ENCODE measurements around the gene HELT. TPM values are rescaled to one million over a fixed set of nuclear protein-coding genes. Genes with fewer than 3 reads are reported as not detected.
"Not testable (repeated sequence)": the region's sequence is repeated elsewhere in the genome, so short reads cannot be mapped to it uniquely, and the experiment has no call there.

Gene HELT
- polyA plus RNA-seq, 3 donors = not detected

DNA sequence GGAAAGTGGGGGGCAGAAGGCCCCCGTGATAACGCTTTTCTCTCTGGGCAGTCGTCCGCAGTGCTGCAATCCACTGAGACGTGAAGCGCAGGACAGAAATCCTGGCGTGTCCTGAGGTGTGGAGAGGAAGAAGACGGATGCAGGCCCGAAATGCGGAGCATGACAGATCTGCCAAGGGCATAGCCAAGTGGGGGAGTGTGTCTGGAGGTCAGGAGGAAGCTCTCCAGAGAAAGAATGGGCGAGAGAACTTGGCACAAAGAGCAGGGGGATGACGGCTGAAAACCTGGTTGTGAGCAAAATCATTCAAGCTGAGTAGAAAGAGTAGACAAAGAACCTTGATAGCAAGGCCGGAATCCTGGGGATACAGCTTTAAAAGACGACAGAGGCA, 23.7 kb upstream of the HELT start:
- no peak overlapping the region for H3K27ac ChIP-seq (ENCODE audit: low read depth, low read length)
- WGBS, 3 donors = 58 to 75% (median 65%) methylated on average over 14 of the region's 14 CpGs

DNA sequence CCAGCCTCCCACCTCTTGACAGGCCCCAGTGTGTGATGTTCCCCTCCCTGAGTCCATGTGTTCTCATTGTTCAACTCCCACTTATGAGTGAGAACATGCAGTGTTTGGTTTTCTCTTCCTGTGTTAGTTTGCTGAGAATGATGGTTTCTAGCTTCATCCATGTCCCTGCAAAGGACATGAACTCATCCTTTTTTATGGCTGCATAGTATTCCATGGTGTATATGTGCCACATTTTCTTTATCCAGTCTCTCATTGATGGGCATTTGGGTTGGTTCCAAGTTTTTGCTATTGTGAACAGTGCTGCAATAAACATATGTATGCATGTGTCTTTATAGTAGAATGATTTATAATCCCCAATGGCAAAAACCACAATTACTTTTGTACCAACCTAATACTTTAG, 20.6 kb upstream of the HELT start:
- not testable (repeated sequence) for H3K27ac ChIP-seq (ENCODE audit: low read depth, low read length)

DNA sequence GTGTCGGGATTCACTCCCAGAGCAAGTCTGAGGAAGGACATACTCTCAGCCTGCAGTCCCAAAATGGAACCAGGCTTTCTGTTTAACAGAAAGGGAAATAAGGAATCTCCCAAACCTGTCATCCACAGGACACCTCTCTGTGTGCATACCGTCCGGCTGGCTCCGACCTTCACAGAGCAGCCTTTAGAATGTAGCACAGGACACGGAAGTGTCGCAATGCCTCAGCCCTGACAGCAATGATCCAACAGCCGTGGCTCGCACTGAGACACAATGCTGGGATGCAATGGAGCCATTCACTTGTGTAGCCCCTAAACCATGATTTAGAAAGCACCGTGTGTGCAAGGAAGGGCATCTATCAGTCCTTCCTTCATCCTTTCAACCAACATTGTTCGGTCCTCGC, 15.5 kb upstream of the HELT start:
- WGBS, 3 donors = 69 to 93% (median 72%) methylated on average over 11 of the region's 11 CpGs

DNA sequence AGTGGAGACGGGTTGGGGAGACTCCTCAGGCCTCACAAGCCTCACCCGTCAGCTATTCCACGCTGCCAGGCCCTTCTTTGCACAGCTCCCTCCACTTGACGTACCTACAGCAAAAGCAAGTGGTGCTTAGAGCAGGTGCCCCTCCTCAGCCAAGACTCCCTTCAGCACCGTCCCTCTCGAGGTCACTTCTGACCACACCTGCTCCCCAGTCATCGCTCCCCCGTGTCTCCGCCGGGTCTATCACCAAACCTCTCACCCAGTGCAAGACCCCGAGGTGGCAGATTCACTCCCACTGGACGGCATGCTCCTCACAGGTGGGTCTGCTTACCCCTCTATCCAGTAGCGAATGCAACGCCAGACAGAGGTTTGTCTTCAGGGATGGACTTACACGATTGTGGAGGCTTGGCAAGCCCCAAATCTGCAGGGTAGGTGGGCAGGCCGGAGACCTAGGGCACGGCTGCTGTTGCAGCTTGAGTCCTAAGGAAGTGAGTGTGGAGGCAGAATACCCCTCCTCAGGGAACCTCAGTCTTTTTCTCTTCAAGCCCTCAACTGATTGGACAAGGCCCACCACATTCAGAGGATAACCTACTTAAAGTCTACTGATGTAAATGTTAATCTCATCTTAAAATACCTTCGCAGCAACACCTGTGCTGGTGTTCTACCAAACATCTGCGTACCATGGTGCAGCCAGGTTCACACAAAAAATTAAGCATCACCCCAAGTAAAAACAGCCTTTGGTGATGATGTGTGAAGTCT, 14.5 kb upstream of the HELT start:
- WGBS, 3 donors = 91 to 93% (median 92%) methylated on average over 19 of the region's 19 CpGs
- H3K27ac ChIP-seq (ENCODE audit: low read depth, low read length) = no peak overlapping the region

More for the DNA sequence above, 15.5 kb upstream of the HELT start:
- H3K27ac ChIP-seq (ENCODE audit: low read depth, low read length) = no peak overlapping the region

DNA sequence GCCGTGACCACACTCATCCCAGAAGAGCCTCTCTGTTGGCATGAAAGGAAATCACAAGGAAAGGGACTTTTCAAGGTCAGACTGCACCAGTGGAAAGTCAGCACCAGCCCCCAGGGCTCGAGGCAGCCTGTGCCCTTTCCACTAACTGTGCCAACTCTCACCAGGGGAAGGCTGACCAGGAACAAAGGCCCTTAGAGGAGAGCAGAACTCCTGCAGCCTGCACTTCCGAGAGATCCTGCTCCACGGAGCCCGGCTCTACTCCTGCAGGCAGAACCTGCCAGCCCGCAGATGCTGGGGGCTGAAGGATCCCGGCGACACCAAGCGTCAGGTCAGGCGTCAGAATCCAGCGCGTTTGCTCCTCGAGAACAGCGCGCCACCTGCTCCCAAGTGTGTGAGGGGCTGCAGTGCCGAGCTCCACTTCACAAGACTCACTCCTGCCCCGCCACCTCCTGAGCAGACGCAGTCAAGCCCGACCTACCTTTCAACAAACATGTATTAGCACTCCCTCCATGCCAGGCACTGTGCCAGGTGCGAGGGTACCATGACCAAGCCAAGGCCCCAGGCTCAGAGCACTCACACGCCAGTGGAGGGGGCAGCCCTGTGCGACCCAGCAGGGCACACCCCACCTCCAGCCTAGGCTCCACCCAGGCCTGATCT, 13.6 kb upstream of the HELT start:
- WGBS, 3 donors = 8 to 31% (median 27%) methylated on average over 21 to 22 of the region's 22 CpGs
- no peak overlapping the region for H3K27ac ChIP-seq (ENCODE audit: low read depth, low read length)

DNA sequence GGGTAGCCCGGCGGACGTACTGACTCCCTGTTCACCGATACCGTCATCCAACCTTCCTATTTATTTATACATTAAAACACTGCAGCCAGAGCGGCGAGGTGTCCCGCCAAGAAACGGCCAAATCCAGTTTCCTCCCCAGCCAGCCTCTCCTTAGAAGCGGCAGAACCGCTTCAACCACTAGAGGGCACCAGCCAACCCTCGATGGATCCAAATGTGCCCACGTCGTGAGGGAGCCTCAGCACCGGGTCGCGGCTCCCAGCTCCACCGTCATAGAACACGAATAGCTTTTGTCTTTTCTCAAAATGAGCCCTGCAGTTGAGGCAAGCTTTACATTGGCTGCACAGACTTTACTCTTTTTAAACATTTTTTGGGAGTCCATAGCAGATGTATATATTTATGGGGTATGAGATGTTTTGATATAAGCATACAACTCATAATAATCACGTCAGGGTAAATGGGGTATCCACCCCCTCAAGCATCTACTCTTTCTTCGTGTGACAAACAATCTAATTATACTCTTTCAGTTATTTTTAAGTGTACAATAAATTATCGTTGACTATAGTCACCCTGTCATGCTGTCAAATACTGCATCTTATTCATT, 13.0 kb upstream of the HELT start:
- no peak overlapping the region for H3K27ac ChIP-seq (ENCODE audit: low read depth, low read length)
- 6% methylated on average over 22 of the region's 22 CpGs for WGBS, 3 donors

DNA sequence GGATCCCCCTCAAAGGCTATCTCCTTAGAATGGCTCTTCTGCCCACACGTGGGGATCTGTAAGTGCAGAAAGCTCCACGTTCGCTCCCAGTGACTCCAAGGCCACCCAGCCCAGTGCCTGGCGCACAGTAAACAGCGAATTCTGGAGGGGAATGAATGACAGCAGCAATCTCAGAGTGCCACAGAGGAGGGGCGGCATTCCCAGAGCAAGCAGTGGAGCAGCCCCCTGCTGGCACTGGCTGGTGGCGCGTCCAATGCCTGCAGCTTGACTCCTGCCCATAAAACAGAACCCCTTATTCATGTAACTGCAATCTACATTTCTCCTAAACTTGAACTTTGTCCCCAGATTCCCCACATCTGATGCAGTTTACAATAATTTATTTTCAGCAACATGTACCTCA, 6.9 kb upstream of the HELT start:
- 14 to 32% (median 26%) methylated on average over 8 of the region's 8 CpGs for whole genome bisulfite sequencing, 3 donors
- no peak overlapping the region for H3K27ac ChIP-seq (ENCODE audit: low read depth, low read length)

DNA sequence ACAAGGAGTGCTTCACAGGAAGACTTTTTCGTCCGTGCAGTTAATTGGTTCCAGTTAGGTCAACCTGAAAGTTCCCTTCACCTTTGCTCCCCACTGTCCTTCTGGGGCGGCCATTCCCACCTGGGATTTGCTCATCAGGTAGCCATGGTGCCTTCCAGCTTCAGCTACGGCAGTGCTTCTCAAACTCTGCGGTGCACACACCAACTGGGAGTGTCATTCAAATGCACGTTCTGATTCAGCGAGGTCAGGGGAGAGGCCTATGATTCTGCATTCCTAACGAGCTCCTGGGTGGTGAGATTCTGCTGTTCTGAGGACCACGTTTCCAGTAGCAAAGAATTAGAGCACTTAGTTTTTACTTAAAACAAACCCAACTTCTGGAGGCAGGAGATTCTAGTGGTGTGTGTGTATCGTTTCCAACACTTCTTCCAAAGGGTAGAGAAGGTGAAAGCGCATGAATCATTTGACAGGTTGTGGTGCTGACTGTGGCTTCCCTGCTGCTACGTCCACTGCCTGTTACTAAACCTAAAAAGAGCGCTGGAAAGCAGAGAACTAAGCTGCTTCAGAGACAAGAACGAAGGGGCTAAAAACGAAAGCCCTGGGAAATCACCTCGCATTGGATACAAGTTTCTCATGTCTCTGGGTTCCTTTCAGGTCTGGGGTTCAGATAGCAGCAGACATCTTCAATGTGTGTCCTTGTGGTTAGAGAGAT, 4.7 kb upstream of the HELT start:
- WGBS, 3 donors = 33 to 45% (median 34%) methylated on average over 16 of the region's 16 CpGs
- H3K27ac ChIP-seq (ENCODE audit: low read depth, low read length) = no peak overlapping the region

DNA sequence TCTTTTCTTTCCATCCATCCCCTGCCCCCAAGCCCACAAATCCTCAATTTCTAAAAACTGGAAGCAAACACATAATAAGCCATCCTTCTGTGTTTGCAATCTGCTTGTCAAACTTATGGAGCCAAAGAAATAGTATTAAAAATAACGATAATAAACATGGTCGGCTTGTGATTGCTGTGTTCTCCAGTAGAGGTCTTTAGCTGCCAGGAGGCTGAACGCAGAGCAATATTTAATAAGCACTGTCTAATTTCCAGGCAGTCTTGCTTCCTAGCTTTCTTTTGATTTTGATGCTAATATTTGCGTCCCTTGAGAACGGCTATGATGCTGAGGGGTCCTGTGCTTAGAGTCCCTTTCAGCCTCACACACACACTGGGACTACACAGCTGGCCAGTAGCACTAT, 3.2 kb upstream of the HELT start:
- 44 to 53% (median 51%) methylated on average over 5 of the region's 5 CpGs for WGBS, 3 donors
- H3K27ac ChIP-seq (ENCODE audit: low read depth, low read length) = no peak overlapping the region

DNA sequence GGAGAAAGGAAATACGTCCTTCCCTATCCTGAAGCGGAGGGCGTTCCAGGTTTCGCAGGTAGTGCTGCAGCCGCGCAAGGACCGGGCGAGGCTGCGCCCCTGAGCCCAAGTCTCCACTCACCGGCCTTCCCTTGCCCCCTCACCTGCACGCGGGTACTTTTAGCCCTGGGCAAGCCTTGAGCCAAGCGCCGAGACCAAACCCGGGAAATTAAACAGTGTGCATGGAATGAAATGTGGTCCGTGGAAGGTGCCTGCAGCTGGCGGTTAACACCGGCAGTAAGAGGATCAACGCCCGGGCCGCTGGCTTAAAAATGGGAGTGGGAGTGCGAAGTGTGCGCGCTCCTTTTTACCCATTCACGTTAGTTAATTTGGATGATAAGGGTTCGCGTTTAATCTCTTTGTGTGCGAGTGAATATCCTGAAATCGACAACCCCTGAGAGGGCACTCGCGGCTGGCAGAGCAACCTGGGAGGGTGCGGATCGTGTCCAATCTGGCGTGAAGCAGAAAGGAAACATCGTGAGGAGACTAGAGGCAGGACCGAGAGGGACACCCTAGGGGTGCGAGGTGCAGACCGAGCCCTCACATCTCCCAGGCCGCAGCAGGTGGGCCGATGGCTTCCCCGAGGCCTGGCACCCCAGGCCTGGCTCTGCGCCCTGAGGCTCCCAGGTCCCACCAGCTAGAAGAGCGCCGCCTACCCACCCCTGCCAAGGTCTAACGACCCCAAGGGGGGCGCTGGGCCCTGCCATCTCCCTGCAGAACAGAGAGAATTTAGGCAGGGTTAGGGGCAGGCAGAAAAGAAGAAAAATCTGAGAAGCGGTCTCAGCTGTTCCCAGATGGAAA, 2.0 kb upstream of the HELT start:
- 3% methylated on average over 47 of the region's 47 CpGs for WGBS, 3 donors
- H3K27ac ChIP-seq (ENCODE audit: low read depth, low read length) = no peak overlapping the region

DNA sequence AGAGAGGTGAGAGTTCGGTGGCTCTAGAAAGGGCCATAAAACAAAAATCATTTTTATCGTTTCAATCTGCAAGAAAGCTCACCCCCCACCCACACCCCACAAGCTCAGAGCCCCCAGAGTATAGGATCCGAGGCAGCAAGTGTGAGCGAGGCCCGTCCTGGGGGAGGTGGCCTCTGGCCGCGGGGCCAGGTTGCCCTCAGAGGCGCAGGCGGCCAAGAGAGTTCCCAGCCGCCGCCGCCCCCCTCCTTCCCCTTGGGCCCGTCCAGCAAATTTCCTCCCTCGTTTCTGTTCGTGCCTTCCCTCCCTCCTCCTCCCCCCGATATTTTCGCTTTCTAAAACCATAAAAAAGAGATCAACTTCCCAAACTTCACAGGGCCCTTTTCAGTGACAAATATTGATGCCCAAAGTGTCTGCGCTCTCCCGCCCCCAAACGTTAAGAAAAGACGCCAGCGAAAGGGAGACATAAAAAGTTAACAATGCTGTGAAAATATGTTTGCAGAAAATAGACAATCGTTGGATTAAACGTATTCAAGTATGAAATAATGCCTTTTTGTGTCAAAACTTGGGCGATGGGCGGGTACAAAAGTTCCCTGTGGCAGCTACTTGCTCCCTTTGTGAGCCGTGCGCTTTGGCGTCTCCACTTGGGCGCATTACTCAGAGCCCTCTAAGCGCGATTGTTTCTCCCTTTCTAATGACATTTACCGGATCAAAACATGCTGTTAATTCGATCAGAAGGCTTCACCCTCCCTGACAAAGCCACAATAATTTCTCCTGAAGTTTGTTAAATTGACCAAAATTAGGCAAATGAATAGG, 1.1 kb upstream of the HELT start:
- WGBS, 3 donors = 2 to 3% (median 2%) methylated on average over 34 of the region's 34 CpGs
- H3K27ac ChIP-seq (ENCODE audit: low read depth, low read length) = no peak overlapping the region

DNA sequence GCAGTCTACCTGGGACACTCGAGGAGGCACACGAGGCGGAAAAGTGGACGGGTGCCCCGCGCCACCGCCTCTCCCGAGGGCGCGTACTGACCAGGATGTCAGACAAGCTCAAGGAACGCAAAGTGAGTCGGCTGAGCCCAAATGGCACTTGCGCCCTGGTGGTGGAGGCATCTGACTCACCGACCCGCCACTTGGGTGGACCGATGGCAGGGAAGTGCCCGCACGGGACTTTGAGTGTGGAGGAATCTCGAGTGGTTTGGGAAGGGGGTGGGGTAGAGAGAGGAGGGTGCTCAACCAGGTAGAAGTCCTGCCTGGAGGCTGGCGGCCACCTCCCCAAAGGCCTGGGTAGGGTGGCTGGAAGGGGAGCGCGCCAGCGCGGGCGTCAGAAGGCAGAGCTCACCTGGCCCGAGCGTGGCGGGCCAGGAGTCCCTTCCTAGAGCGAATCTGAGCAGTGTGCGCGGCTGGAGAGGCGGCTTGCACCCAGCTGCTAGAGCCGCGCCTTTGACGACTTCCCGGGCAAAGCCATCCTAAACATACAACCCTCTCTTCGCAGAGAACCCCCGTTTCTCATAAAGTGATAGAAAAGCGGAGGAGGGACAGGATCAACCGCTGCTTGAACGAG, 655 bp downstream of the HELT start:
- H3K27ac ChIP-seq (ENCODE audit: low read depth, low read length) = no peak overlapping the region
- WGBS, 3 donors = 1 to 3% (median 2%) methylated on average over 36 to 41 of the region's 41 CpGs

DNA sequence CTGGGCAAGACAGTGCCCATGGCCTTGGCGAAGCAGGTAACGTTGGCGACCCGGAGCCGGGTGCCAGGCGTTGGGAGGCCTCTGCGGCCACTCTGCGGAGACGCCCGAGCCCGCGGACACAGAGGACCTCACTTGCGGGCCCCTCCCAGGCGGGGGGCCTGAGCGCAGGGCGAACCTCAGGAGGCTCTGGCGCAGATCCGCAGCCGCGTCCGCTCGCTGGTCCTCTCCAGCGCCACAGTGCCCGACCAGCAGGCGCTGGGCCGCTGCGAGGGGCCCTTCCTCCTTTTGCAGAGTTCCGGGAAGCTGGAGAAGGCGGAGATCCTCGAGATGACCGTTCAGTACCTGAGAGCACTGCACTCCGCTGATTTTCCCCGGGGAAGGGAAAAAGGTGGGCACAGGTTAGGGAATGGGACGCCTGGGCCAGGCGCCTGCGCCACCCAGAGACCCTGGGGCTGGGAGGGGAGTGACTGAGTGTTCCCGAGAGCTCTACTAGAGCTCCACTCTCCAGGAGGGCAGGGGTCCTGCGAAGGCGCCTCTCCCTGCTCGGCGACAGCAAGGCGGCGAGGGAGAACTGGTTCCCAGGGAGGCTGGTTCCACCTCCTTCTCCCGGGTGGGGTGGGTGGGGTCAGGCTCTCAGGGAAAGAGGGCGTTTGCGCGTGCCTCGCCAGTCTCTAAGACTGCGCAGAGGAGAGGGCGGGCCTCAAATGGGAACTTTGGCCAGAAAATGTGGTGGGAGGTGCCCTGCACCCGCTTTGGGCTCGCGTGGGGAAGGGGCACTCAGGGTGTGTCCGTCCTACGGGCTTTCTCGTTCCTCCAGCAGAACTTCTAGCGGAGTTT, 1.4 kb downstream of the HELT start:
- no peak overlapping the region for H3K27ac ChIP-seq (ENCODE audit: low read depth, low read length)
- 1 to 2% (median 2%) methylated on average over 52 to 57 of the region's 57 CpGs for WGBS, 3 donors

DNA sequence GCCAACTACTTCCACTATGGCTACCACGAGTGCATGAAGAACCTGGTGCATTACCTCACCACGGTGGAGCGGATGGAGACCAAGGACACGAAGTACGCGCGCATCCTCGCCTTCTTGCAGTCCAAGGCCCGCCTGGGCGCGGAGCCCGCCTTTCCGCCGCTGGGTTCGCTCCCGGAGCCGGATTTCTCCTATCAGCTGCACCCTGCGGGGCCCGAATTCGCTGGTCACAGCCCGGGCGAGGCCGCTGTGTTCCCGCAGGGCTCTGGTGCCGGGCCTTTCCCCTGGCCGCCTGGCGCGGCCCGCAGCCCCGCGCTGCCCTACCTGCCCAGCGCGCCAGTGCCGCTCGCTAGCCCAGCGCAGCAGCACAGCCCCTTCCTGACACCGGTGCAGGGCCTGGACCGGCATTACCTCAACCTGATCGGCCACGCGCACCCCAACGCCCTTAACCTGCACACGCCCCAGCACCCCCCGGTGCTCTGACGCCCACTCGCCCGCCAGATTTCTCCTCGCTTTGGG, 2.1 kb downstream of the HELT start:
- 1 to 2% (median 2%) methylated on average over 48 of the region's 48 CpGs for WGBS, 3 donors
- H3K27ac ChIP-seq (ENCODE audit: low read depth, low read length) = no peak overlapping the region

DNA sequence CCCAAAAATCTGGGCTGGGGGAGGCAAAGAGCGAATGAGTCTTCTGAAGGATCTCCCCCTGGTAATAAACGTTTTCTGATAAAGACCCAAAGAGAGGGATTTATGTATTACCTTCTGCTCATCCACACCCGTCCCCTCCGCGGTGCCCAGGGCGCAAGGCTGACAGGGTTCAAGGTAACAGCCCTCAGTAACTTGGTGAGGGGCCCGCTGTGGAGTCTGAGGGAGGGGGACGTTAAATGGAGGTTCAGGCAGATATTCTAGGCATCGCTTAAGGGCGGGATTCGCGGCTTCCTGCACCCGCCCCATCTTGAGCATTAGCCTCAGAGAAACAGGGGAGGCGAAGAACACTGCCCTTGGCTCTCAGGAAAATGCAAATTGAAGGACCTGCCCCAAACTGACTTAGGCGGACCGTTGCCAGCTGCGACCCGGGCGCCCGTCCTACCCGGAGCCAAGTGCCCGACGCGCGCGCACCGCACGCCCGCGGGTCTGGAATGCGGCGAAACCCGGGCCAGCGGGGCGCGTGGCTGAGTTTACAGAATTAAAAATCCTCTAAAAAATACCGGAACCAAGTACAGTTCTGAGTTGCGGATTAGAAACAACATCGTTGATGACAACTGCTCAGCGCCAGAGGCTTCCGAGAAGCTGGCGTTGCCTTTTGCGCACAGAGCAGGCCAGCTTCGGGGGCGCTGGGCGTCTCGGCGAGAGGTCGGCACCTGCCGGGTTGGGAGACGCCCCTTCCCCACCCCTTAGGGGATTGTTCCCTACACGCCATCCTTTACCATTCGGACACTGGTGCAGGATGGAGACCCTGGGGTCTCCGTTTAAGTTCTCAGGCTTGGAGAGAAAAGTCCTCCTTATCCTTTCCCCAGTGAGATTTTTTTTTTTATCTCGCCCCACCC, 2.8 kb downstream of the HELT start:
- 1 to 3% (median 2%) methylated on average over 50 to 55 of the region's 55 CpGs for WGBS, 3 donors
- H3K27ac ChIP-seq (ENCODE audit: low read depth, low read length) = no peak overlapping the region
